Vagina (tissue), 2 donors: Measurements from ENCODE around the gene ACSL6. TPM values are rescaled to one million over a fixed set of nuclear protein-coding genes. Genes with fewer than 3 reads are reported as not detected.

Experiments
- DNase-seq, 2 donors: peaks; one replicate each; pipeline ENCODE4 v3.0.0-alpha.2; 2017; ENCODE audit errors: extremely low spot score in 2 of 2
- H3K27ac ChIP-seq: fragments of 200-600 bp; sonication (generic); one replicate; pipeline ENCODE4 v1.5.1; 2019
- H3K27me3 ChIP-seq: fragments of 200-600 bp; sonication (generic); one replicate; pipeline ENCODE4 v1.5.1; 2019
- H3K36me3 ChIP-seq, 2 donors: fragments of 200-600 bp; sonication (generic); one replicate each; pipeline ENCODE4 v1.5.1; 2017 to 2019
- H3K4me1 ChIP-seq: fragments of 200-600 bp; sonication (generic); one replicate; pipeline ENCODE4 v1.5.1; 2019
- H3K4me3 ChIP-seq, 2 donors: fragments of 200-600 bp; sonication (generic); 1 replicate in 1 of 2; 2 replicates in 1 of 2; pipeline ENCODE4 v1.5.1; 2016 to 2019
- H3K9me3 ChIP-seq: fragments of 200-600 bp; sonication (generic); one replicate; pipeline ENCODE4 v1.5.1; 2019
- CTCF ChIP-seq, 3 experiments: fragments of 450-650 bp in 2 of 3; fragments of 200-600 bp in 1 of 3; sonication (generic) in 1 of 3; IDR thresholded peaks; one replicate each; pipeline ENCODE4 v1.5.1; 2017 to 2019; ENCODE audit warnings: antibody characterized with exemption in 3 of 3, mild to moderate bottlenecking in 2 of 3, moderate library complexity in 2 of 3
- POLR2A ChIP-seq, 2 donors: fragments of 450-650 bp; IDR thresholded peaks; one replicate each; pipeline ENCODE4 v1.6.1; 2017; ENCODE audit warnings: antibody characterized with exemption in 2 of 2, mild to moderate bottlenecking in 2 of 2, moderate library complexity in 2 of 2
- POLR2AphosphoS5 ChIP-seq, 2 donors: sonication (generic); formaldehyde crosslinking; IDR thresholded peaks; one replicate each; pipeline ENCODE4 v1.9.0; 2017; ENCODE audit warnings: antibody characterized with exemption in 2 of 2, mild to moderate bottlenecking in 2 of 2, low read depth in 1 of 2; ENCODE audit not compliant: insufficient read depth in 1 of 2
- intact Hi-C: fragments of 100-400 bp; cut with DNase I; formaldehyde crosslinking; loops from one replicate; pipeline ENCODE4 v1.15.1; 2023
- total RNA-seq: library from RNA; depleted of rRNA; stranded (reverse); fragments of >200 nt; gene quantifications from one replicate; pipeline ENCODE4 v1.2.3, GENCODE V29; 2016

The ACSL6 gene
- total RNA-seq, 1 donor from 2014 or later: 0.49 TPM

DNA sequence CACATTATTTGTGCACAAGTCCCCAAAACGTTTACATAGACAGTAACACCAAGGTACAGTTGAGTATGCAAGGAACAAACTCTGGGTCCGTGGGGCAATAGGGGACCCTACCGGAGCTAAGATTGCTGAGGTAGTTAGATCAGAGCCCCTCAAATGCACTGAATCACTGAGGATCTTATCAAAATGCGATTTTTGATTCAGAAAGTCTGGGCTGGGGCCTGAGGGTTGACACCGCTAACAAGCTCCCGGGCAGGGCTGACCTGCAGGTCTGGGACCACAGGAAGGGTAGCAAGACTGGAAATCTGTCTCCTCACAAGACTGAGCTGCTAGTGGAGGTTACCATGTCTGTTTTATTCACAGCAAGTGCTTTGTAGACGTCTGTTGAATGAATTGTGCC is 47.2 kb upstream of the ACSL6 start:
- peak in 1 of 2 donors; percentile 40 for DNase-seq
- intact Hi-C loops: no loop called here

DNA sequence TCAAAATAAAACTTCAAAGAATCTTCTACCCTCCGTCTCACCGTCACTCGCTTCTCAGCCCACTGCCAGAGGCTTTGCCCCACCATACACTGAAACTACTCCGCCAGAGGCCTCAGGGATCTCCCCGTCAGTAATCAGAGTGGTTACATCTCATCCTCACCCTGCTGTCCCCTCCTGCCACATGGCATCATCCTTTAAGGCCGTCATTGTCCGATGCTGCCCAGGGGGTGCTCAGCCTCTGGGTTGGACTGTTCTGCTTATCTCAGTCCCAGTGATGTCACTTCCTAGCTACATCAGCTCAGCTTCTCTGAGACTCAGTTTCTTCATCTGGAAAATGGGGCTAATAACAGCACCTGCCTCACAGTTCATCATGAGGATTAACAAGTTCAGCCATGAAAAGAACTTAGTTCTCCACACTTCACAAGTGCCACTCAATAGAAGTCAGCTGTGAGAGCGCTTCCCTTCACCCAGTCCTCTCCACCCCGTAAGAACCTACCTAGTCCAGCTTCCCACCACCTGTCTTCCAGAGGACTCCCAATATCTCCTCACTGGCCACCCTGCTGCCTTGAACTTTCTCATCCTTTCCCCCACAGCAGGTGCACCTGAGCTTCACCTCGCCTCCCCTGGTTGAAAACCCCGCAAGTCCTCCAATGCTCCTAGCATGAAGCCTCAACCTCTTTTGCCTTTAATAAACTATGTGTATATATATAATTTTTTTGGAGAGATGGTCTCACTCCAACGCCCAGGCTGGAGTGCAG is 46.2 kb upstream of the ACSL6 start:
- no peak overlapping the region for H3K4me3 ChIP-seq
- no peaks in the 10 kb centered on the region for H3K9me3 ChIP-seq
- intact Hi-C loops: no loop called here
- H3K27ac ChIP-seq: no peak overlapping the region
- H3K36me3 ChIP-seq: no peaks in the 10 kb centered on the region
- peak in 1 of 2 donors; percentile 75 for DNase-seq
- H3K4me1 ChIP-seq: no peaks in the 10 kb centered on the region
- no peaks in the 10 kb centered on the region for H3K27me3 ChIP-seq
- TF ChIP-seq POLR2AphosphoS5 (IDR thresholded peaks at IDR 0.05; ENCODE audit: insufficient read depth in 1 of 2, low read depth in 1 of 2) (no peak), POLR2A (IDR thresholded peaks at IDR 0.05) (no peak), CTCF (IDR thresholded peaks at IDR 0.05) (no peak)

More for the DNA sequence above, 47.2 kb upstream of the ACSL6 start:
- H3K4me3 ChIP-seq: no peak overlapping the region
- H3K36me3 ChIP-seq: no peaks in the 10 kb centered on the region
- no peak for TF ChIP-seq POLR2A (IDR thresholded peaks at IDR 0.05)
- TF ChIP-seq CTCF (IDR thresholded peaks at IDR 0.05): no peak
- TF ChIP-seq POLR2AphosphoS5 (IDR thresholded peaks at IDR 0.05; ENCODE audit: insufficient read depth in 1 of 2, low read depth in 1 of 2): no peak
- no peak overlapping the region for H3K27ac ChIP-seq
- H3K4me1 ChIP-seq: no peaks in the 10 kb centered on the region
- H3K9me3 ChIP-seq: no peaks in the 10 kb centered on the region
- H3K27me3 ChIP-seq: no peaks in the 10 kb centered on the region

DNA sequence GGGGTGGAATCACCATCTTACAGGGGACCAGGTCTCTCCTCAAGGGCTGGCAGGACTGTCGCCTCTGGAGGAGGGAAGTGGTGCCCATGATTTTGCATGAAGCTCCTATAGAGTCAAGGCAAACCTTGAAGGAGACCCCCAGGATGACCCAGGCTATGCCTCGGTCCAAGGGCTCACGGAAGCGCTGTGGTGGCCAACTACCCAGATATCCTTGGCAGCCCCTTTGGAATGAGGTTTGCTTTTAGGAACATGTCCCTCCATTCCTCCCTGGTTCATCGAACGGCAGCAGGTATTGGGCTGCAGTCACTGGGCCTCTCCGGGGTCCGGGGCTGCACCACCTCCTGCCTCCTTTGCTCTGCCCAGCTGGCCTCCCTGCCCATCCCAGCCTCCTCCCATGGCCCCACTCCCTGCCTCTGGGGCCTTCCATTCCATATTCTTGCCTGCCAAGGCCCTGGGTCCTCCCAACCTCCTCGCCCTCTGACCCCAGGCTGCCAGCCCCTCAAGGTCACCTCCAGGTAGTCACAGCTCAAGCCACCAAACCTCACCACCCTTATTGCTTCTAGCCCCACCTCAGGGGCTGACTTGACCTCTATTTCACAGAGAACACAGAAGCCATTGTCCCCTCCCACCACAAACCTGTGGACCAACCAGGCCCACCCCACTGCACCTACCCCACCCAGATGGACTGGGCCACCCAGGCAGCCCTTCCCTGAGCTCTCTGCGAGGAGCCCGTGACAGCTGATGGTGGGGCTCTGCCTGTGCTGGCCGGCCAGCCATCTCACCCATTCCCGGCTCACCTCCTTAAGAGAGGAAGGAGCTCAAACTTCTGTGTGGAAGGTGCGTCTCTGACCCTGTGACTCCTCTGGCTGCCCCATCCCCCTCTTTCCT is 45.4 kb upstream of the ACSL6 start:
- no peaks in the 10 kb centered on the region for H3K9me3 ChIP-seq
- intact Hi-C loops: no loop called here
- peak; percentile 79 to 88 for DNase-seq

DNA sequence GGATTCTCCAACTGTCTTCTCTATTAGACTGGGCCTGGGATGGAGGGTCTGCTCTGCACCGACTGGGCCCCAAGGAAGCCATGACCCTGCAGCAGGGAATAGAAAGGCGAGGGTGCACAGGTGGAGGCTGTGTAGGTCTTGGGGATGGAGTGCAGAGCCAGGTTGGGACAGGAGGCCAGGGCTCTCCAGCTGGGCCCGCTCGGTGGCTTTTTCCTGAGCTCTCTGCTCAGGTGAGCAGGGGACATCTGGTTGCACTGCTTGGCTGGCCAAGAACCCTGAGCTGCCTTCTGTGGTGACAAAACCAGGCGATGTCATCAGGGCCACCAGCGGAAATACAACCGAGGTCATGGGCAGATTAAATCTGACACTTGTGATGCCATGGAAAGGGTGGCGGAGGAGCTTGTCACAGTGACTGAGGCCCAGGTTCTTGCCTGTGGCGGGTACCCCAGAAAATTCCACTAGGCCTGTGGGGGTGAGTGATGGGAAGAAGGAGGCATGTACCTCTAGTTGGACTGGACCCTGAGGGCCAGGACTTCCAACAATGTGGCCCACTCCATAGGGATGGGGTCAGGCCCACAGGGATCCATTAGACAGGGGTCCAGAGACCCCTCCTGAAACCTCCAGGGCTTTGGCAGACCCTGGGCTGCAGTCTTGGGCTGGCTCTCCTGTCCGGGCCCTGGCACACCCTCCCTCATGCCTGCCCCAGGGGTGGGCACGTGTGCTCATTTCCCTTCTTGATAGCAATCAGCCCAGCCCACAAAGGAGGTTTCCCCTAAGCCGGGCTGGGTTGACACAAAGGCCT is 44.6 kb upstream of the ACSL6 start:
- TF ChIP-seq POLR2A (IDR thresholded peaks at IDR 0.05) (no peak), POLR2AphosphoS5 (IDR thresholded peaks at IDR 0.05; ENCODE audit: insufficient read depth in 1 of 2, low read depth in 1 of 2) (no peak), CTCF (IDR thresholded peaks at IDR 0.05) (no peak)
- Histone ChIP-seq H3K4me1 (no peaks in the 10 kb centered on the region), H3K36me3 (no peaks in the 10 kb centered on the region), H3K9me3 (no peaks in the 10 kb centered on the region), H3K27ac (no peak overlapping the region), H3K4me3 (no peak overlapping the region), H3K27me3 (no peaks in the 10 kb centered on the region)
- intact Hi-C loops: no loop called here
- DNase-seq: peak; percentile 79 to 96

More for the DNA sequence above, 45.4 kb upstream of the ACSL6 start:
- Histone ChIP-seq H3K4me1 (no peaks in the 10 kb centered on the region), H3K36me3 (no peaks in the 10 kb centered on the region), H3K27ac (no peak overlapping the region), H3K4me3 (no peak overlapping the region), H3K27me3 (no peaks in the 10 kb centered on the region)
- no peak for TF ChIP-seq CTCF (IDR thresholded peaks at IDR 0.05)
- TF ChIP-seq POLR2AphosphoS5 (IDR thresholded peaks at IDR 0.05; ENCODE audit: insufficient read depth in 1 of 2, low read depth in 1 of 2): no peak
